HG02840 (cell line): ENCODE results near the gene GDPD1.
"Not testable (repeated sequence)": the region's sequence is repeated elsewhere in the genome, so short reads cannot be mapped to it uniquely, and the experiment has no call there.

Experiments used
- ATAC-seq: cut with Tn5 transposase; IDR thresholded peaks from one replicate; pipeline ENCODE4 v1.9.1; 2021; ENCODE audit warnings: mild to moderate bottlenecking, moderate library complexity, moderate number of reproducible peaks; ENCODE audit not compliant: unreplicated experiment, low FRiP score

Gene GDPD1

DNA sequence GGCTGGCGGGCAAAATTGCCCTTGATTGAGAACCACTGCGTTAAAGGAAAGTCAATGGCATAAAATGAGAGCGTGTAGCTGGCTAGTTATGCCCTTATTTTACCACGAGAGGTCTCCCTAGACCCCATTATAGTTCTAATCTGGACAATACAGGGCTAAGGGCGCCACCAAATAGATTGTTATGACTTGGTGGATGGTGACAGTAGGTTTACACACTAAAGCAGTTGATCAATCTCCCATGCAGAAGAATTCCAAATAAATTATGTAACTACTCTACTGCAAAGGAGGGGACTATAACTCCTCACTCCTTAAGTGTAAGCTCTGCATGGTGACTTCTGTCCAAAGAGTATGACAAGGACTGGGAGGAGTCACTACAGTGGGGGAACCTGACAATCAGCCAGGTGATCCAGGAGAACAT, 90.7 kb downstream of the GDPD1 start:
- ATAC-seq, result peak; percentile 54

DNA sequence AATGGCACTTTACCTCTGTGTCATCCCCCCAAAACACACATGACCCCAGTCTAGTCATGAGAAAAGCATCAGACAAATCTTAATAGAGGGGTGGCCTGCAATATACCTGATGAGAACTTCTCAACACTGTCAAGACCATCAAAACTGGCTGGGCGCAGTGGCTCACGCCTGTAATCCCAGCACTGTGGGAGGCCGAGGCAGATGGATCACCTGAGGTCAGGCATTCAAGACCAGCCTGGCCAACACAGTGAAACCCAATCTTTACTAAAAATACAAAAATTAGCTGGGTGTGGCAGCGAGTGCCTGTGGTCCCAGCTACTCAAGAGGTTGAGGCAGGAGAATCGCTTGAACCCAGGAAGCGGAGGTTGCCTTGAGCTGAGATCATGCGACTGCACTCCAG, 91.2 kb downstream of the GDPD1 start:
- not testable (repeated sequence) for ATAC-seq

DNA sequence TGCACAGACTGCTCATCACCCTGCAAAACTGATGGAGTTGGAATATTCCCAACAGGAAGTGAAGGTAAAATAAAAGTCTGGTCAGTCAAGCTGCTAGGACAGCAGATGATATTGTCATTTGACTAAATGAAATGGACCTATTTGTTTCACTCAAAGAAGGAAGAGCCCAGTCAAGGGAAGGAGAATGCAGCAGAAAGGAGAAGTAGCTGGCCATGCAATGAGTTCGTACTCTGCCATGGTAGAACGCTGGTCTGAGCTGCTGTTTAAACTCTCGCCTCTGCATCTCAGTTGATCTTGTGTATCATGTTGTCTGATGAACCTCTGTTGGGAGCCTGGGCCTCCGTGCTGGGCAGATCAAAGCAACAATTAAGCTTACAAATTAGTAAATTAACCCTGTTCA, 95.6 kb downstream of the GDPD1 start:
- ATAC-seq, result no peak
